Measurements from ENCODE around the gene SPP1.

DNA sequence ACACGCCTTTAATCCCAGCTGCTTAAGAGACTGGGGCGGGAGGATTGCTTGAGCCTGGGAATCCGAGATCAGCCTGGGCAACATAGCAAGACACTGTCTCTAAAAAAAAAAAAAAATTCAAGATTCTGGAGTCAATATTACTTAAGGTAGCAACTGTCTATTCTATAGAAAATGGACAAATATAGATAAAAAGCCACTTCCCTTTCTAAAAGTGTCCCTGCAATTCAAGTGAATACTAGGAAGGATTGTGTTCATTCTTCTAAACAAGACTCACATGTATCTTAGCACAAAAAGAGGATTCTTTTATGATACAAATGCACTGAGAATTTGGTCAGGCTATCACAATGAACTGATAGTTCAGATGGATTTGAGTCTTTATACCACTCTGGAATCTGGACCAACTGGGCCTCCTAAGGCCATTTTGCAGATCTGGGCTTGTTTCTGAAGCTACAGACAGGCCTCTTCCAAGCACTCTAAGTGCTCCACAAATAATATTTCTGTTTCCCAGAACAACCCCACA is 38.9 kb downstream of the SPP1 start:
- TF ChIP-seq, protein P1, sequence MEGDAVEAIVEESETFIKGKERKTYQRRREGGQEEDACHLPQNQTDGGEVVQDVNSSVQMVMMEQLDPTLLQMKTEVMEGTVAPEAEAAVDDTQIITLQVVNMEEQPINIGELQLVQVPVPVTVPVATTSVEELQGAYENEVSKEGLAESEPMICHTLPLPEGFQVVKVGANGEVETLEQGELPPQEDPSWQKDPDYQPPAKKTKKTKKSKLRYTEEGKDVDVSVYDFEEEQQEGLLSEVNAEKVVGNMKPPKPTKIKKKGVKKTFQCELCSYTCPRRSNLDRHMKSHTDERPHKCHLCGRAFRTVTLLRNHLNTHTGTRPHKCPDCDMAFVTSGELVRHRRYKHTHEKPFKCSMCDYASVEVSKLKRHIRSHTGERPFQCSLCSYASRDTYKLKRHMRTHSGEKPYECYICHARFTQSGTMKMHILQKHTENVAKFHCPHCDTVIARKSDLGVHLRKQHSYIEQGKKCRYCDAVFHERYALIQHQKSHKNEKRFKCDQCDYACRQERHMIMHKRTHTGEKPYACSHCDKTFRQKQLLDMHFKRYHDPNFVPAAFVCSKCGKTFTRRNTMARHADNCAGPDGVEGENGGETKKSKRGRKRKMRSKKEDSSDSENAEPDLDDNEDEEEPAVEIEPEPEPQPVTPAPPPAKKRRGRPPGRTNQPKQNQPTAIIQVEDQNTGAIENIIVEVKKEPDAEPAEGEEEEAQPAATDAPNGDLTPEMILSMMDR (optimal IDR thresholded peaks at IDR 0.05 in 1 of 3, IDR thresholded peaks at IDR 0.05 in 1 of 3, conservative IDR thresholded peaks at IDR 0.05 in 1 of 3; ENCODE audit: extremely low read depth in 1 of 3, insufficient read depth in 2 of 3, low read length in 3 of 3), result no peak
- no peak for TF ChIP-seq EZH2 (IDR thresholded peaks at IDR 0.05; ENCODE audit: low read length)
